NCI-H146 treated with DMSO at 0.1 percent for 48 hours (cell line): ENCODE data around the gene GSG1.
"Not testable (repeated sequence)": the region's sequence is repeated elsewhere in the genome, so short reads cannot be mapped to it uniquely, and the experiment has no call there.

ENCODE experiments used
- DNase-seq: peaks from one replicate; lab custom pipeline; 2025; ENCODE audit not compliant: unreplicated experiment; lab: John Stamatoyannopoulos, UW

GSG1 gene

DNA sequence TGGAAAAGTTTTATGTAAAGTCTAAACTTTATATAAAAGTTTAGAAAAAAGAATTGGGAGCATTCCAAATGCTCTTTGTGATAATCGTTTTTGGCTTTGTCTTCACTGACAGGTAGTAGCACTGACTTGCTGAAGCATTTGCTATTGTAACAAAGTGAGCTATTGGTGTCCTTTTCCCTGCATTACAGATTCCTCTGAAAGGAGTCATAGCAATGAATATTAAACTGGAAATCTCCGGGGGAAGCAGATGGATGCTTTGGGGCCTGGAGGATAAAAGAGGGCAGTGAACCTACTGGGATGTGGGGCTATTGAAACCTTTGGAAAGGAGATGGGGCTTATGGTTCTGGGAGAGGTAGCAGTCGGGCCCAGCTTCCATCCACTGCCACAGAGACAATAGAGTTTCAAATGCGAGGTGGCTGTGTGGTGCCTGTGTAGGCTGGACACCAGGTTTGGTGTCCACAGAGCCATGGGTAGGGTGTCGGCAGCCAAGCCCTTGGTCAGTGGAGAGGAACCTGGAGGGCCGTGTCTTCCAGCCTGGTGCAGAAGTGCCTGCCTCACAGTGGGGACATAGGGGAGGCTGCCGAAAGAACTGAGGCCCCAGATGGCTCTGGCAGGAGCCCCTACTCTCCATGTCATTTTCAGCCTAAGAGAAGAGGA lies 10.1 kb downstream of the GSG1 start:
- DNase-seq = no peak

DNA sequence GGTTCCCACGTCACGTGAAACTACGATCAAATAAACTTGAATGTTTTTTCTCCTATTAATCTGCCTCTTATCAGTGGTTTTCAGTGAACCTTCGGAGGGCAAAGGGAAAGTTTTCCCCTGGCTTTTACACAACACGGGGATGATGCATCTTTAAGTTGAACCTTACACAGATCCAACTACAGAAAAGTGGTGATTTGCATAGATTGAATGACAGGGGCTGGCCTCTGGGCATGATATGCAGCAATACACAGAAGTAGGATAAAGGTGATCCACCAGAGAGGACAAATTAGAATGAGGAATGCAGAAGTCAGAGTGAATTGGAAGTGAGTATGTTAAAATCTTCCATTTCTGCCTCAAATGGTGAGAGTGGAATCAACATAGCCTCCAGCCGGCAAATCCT lies 11.6 kb downstream of the GSG1 start:
- DNase-seq = no peak

DNA sequence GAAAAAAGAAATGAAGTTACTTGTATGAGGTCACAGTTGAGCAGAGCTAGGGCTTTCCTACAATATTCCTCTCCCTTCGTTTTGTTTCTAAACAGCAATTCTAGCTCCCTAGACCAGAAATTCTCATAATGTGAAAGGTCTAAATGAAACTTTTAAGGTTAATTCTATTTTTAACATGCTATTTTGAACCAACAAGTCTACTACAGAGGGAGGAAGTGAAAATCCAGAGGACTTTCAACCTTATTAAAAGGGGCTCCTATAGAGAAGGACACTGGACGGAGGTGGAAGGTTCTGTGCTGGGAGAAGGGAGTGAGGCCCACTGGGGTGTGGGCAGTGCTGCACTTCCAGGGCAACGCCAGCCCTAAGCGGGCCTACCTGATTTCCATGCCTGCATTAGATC lies 13.4 kb downstream of the GSG1 start:
- no peak for DNase-seq

DNA sequence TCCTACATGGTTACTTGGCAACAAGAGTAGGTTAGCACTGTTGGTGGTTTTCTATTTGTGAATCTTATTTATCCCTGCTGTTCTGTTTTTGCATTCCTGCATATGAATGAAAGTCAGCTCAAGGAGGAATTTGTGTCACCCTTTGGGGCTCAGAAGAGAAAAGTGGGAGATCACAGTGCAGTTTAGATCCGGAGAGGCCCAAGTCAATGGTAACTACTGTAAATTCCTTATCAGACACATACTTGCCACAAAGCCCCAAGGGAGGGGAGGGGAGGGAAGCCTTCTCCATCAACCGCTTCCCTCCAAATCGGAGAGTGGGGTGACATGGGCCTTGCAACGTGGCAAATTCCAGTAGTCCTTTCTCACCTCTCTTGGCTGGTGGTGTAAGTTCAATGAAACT lies 15.0 kb downstream of the GSG1 start:
- no peak for DNase-seq

DNA sequence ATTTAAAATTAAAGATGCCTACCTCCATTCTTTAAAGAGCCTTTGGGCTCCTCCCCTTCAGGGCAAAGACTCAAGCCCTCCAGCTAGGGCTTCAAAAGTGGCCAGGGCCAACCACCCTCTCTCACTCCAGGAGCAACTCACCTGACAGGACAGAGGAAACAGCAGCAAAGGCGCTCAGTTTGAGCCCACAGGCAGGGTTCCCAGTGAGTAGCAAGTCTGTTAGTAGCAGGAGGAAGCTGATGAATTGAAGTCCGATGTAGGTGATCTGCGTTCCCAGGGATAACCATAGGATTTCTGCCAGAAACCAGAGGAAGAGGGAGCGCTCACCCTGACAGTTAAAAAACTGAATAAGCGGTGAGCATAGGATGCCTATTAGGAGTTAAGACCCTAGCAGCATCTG lies 15.7 kb downstream of the GSG1 start:
- no peak for DNase-seq

DNA sequence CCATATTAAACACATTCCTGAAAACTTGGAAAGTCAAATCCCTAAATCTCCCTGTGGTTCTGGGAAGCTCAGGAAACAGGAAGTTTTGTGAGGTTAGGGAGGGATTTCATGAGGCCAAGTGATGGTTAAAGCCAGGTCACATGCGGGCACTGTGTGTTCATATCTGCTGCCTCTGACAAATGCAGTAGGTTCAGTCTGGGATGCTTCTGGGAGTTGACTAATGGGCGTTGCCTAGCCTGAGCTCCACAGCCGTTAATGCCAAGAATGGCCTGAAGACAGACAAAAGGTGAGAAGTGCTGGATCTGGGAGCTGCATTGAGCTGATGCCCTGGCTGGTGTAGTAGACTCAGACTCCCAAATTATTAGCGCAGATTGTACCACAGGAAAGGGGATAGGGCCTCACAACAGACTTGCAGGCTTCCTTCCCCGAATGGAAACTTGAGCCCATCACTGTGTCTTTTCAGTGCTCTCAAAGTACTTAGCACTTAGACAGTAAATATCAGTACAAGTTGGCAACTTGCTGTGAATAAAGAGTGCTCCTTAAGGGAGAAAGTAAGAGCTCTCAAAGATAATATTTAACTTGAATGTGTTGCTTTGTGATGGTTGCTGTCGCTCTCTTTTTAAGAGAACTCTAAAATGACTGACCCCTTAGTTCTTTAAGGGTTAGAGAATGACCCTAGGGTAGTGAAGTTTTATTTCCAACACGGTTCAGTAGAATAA lies 17.3 kb downstream of the GSG1 start:
- no peak for DNase-seq

DNA sequence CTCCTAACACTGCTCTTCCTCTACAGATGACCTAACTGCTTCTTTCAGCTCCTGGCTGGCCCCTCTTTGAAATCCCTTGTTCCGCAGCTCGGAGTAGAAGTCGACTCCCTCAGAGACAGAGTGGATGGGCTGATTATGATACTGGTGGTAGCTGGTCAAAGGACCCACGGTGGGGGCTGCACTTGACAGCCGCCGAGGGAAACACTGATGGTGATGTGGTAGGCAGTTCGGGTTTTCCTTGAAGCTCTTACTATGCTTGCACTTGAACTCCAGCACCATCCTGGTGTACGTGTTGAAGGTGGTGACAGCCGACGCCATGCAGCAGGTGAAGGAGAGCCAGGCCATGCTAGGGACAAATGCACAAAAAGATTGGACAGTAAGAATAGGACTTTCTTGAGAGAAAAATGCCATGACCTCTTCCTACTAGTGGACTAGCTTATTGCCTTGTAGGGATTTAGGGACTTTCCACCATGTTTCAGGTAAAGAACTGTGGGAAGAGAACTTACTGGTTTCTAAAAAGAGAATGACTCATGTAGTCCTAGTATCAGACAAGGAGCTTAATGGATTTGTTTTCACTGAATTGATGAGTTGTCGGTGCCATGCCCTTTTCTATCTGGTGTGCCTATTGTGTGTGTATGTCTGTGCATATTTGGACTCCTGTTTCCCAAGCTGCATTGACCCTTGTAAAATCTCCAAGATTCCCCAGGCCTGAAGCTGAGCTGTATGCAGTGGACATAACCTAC lies 18.4 kb downstream of the GSG1 start:
- DNase-seq = no peak

DNA sequence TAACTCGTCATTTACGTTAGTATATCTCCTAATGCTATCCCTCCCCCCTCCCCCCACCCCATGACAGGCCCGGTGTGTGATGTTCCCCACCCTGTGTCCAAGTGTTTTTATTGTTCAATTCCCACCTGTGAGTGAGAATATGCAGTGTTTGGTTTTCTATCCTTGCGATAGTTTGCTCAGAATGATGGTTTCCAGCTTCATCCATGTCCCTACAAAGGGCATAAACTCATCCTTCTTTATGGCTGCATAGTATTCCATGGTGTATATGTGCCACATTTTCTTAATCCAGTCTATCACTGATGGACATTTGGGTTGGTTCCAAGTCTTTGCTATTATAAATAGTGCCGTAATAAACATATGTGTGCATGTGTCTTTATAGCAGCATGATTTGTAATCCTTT lies 19.8 kb downstream of the GSG1 start:
- DNase-seq = not testable (repeated sequence)

DNA sequence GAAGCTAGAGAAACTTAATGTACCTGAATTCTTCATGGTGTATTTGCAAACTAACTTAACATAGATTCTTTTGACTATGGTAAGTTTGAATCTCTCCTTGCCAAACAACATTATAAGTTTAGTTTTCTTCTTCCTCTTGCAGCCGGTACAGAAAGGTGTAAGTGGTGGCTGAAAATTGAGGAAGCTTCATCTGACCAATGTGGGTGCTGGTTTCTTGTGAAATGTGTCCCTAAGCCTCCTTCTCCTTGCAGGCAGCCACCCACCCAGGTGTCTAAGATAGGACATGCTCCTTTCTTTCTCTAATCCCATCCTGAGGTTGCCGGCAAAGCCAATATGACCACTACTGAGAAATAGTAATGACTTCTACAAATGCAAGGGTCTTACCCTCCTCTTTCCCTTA lies 20.6 kb downstream of the GSG1 start:
- no peak for DNase-seq

DNA sequence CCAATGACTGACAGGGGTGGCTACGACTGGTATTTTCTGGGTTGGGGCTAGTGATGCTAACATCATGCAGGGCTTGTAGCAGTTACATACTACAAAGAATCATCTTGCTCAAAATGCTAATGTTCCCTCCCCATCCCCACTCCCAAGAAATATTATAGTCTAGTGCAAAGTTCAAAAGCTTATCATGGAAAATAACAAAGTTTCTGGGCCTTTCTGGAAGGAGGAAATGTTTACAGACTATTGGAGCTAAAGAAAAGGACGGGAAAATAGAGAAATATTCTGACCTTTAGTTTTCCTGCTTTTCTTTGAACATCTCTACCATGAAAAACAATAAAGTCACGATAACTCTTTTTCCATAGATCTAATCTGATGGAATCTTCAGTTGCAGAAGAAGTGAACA lies 23.2 kb downstream of the GSG1 start:
- no peak for DNase-seq

DNA sequence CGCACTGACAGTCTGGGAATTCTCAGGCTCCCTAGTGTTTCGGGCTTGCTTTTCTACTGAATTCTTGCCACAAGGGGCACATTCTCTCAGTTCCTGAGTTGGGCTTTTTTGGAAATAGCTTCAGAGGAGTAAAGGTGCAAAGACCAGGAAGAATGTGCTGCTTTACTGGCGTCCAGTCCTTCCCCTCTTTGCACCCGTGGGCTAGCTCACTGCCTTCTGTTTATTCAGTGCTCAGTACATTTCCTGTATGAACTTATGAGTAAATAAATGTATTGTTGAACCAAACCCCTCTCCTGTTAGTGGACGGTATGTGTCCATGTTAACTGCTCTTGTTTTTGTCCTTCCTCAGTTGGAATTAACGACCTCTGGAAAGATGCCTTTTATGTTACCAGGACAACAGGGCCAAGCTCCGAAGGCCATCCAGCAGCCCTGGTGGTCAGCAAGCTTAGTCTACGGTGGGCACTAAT lies 24.0 kb downstream of the GSG1 start:
- DNase-seq = no peak

DNA sequence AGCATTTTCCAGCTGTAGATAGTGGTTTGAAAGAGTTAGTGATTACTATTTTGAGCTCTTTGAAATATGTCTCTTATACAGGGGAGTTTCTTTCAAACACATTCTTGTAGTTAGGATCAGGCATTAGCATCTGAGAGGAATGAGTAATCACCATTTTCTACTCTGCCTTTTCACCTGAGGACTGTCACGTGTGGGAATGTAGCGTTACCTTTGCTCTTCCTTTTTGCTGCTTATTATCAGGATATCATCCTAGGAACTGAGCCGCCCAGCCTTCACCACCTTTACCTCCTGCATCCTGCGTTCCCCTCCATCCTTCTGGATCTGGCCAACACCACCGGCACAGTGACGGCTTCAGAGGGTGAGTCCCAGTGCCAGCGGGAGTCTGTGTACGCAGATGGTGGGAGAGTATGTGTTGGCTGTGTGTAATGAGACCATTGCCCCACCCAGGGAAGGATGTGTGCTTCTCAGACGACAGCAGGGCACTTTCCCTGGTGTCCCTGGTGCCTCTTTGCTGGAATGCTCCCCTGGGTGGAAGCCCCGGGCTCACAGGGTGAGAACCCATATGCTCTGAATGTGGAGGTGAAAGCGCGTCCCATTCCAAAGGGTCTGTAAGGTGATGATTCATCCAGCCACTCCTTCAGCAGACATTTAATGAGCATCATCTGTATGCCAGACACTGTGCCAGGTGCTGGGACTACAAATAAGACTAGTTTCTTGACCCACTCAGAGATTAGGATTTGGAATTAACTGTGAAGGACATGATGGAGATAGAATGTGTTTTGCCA lies 27.5 kb downstream of the GSG1 start:
- DNase-seq = no peak

DNA sequence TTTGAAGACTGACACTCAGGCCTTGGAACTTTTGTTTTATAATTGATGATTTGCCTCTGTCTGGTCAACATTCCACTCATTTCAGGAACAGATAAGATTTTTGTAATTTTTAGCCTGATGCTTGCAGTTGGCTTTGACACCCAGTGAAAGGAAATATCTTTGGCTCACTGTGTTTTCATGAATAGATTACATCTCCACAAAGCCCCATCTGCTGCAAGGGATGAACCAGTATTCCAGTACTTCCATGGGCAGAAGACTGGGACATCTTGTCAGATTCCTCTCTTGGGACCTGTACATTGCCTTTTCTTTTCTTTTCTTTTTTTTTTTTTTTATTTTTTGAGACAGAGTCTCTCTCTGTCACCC lies 28.4 kb downstream of the GSG1 start:
- DNase-seq = no peak

DNA sequence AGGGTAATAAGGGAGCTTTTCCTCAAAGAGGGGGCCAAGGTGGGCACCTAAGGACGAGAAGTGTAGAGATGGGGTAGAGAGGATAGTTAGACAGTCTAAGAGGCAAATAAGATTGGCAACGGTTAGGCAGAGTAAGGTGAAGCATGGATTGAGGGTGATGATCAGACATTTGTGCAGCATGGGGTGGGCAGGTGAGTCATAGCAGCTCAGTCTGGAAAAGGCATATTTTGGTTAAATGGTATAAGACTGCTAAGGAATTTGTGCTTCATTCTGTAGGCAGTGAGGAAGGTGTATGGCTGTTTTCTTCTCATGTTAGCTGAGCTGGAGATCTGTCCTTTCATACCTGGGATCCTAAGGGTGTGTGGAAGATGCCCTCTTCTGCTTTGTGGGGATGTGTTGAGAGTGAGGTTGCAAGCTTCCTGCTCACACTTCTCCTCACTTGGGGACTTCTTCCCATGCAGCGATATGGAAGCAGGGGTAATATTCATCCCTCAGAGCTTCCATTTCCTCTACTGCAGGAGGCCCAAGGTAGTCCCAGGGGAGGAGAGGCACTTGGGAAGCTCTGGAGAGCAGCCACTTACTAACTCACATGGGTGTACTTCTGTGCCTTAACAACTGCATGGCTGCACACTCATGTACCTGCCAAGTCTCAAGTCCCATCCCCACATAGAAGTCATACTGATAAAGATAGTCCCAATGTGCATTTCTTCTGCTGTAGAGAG lies 28.9 kb downstream of the GSG1 start:
- DNase-seq = no peak

DNA sequence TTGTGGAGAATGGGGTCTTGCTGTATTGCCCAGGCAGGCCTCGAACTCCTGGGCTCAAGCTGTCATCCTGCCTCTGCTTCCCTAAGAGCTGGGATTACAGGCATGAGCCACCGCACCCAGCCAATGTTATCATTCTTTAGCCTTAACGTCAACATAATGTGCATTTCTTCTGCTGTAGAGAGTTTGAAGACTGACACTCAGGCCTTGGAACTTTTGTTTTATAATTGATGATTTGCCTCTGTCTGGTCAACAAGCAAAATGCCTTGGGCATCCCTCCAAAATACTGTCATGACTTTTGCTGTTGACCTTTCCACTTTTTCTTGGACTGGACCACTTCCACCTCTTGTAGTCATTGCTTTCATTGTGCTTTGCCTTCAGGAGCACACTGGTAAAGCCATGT lies 30.3 kb downstream of the GSG1 start:
- no peak for DNase-seq

DNA sequence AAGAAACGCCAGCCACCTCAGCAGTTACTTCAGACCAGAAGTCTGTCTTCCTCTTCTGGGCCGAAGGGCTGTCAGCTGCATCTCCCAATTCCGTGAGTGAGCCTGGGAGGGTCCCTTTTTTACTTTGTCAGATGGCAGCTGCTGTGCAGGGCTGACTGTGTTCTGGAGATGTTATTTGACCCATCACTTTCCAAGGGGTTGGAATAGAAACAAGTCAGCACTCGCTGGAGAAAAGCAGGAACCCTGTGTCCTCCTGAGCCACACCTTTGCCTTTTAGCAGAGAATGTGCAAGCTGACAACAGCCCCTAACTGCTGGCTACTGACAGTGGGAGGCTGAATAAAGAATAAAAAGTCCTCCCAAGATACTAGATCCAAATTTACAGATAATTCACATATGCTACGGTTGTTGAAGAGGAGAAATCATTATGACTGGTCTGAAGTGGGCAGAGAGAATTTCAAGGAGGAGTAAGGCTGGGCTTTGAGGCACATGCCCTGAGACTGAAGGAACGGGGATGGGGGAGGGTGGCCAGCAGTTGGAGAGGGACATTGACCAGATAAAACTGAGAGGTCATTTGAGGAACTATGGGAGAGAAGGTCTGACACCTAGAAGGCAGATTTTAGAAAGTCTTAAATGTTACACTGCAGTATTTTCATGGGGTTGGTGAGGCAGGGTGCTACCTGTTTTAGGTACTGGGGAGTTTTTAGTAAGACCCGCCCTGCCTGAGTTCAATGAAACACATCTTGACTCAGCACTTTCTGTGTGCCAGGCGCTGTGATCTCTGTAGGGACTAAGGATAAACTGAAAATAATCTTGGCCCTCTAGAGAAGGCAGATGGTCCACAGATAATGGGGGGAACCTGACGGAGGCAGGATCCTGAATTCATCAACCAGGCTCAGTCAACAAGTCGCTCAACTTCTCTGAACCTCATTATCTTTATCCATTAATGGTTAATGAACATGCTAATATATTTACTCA lies 31.9 kb downstream of the GSG1 start:
- DNase-seq = no peak

DNA sequence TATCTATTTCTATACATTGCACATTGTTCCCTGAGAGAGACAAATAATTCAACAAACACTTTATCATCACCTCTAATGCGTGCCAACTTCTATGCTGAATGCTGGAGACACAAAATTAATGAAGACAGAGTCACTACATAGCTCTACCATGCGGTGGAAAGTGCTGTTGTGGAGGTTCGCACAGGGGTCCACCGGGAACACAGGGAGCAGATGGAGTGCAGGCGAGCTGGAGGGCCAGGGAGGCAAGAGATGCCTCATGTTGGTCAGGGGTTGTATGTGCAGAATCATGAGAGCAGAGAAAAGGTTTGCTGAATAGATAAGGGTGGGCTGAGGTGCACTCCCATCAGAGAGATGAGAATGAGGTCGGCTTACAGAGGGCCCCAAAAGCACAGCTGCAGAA lies 34.1 kb downstream of the GSG1 start:
- DNase-seq = no peak

DNA sequence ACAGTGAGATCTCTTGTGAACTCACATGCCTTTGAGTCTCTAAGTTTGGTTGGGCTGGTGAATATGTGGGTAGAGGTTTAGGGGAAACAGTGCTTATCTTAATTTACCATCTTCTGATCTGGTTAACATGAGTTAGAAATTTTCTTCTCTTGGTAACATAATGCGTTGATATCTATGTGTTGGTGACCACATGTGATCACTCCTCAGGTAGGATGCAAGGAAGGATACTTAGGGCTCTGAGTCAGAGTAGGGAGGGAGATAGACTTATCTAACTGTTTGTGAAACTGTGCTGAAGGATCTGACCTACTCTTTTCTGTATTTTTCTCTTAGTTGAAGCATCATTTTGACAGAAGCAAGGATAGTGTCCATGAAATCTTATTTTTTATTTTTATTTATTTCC lies 36.1 kb downstream of the GSG1 start:
- DNase-seq = no peak

DNA sequence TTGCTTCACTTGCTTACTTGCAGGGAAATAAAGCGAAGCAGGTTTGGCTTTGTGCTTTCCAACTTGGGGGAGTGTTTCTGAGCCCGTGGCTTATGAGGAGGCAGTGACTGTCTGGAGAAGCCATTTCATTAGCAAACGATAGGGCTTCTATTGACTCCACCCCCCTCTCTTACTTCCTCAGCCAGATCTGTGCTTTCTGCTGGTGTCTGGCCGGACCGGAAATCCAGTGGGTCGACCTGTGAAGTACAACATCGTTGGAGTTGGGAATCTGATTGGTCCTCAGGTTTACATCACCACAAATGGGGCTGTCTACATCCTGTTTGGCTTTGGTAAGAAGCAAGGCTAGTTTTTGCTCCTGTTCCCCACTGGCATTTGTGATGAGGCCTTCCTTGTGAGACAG lies 37.0 kb downstream of the GSG1 start:
- no peak for DNase-seq

DNA sequence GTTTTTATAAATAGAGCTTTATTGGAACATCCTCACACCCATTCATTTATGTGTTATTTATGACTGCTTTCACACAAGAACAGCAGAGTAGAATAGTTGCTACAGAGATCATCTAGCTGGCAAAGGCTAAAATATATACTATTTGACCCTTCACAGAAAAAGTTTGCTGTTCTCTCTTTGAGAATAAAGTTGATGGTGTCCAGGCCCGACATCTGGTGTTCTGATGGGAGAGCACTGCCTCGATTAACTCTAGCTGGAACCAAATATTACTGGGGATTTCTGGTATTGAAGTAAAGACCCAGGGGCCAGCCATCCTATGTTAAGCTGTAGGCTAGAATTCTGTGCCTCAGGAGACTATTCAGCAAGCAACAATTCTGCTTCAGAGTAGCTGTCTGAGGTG lies 37.5 kb downstream of the GSG1 start:
- no peak for DNase-seq
